ENCODE data around the gene SUOX. TPM values are rescaled to one million over a fixed set of nuclear protein-coding genes. Genes with fewer than 3 reads are reported as not detected.

SUOX gene
- total and polyA plus RNA-seq, 2 donors (not counting 1 experiment from before 2014, with no cell fraction given) = 11.1 to 11.6 TPM

- Histone ChIP-seq H3K36me3 (ENCODE audit: control insufficient read depth, insufficient read depth, low read length) (peaks cover 7% of the 10 kb centered on the region), H3K9ac (ENCODE audit: insufficient read depth, low read length) (no peak overlapping the region), H3K4me1 (ENCODE audit: control insufficient read depth, extremely low read depth, insufficient read depth, low read length) (no peaks in the 10 kb centered on the region), H3K27me3 (ENCODE audit: control insufficient read depth, insufficient read depth, low read length) (no peaks in the 10 kb centered on the region), H3K4me3 (replicated peaks in 1 of 4; ENCODE audit: control extremely low read depth in 1 of 4, insufficient read depth in 1 of 4, low read depth in 3 of 4, low read length in 4 of 4) (no peak overlapping the region), H4K20me1 (ENCODE audit: control insufficient read depth, extremely low read depth, insufficient read depth, low read length) (no peaks in the 10 kb centered on the region), H3K9me3 (ENCODE audit: control insufficient read depth, insufficient read depth, low read depth, low read length) (no peaks in the 10 kb centered on the region), H3K79me2 (ENCODE audit: control insufficient read depth, insufficient read depth, low read length) (no peaks in the 10 kb centered on the region), H3K27ac (ENCODE audit: insufficient read depth, low read length) (no peak overlapping the region), H2AFZ (ENCODE audit: low read length) (no peak overlapping the region), H3K4me2 (ENCODE audit: extremely low read depth, insufficient read depth, low read length) (no peak overlapping the region)
- TF ChIP-seq, protein P1, sequence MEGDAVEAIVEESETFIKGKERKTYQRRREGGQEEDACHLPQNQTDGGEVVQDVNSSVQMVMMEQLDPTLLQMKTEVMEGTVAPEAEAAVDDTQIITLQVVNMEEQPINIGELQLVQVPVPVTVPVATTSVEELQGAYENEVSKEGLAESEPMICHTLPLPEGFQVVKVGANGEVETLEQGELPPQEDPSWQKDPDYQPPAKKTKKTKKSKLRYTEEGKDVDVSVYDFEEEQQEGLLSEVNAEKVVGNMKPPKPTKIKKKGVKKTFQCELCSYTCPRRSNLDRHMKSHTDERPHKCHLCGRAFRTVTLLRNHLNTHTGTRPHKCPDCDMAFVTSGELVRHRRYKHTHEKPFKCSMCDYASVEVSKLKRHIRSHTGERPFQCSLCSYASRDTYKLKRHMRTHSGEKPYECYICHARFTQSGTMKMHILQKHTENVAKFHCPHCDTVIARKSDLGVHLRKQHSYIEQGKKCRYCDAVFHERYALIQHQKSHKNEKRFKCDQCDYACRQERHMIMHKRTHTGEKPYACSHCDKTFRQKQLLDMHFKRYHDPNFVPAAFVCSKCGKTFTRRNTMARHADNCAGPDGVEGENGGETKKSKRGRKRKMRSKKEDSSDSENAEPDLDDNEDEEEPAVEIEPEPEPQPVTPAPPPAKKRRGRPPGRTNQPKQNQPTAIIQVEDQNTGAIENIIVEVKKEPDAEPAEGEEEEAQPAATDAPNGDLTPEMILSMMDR (conservative IDR thresholded peaks at IDR 0.05 in 1 of 2, IDR thresholded peaks at IDR 0.05 in 1 of 2; ENCODE audit: low read depth in 1 of 2, low read length in 2 of 2) = no peak
- TF ChIP-seq EZH2 (IDR thresholded peaks at IDR 0.05; ENCODE audit: low read length, missing control alignments) = no peak
- DNase-seq (ENCODE audit: low read depth in 2 of 2) = no peak
These were observed 37.7 kb downstream of the SUOX start for GRCh38 chr12:56034586-56035332.

DNA sequence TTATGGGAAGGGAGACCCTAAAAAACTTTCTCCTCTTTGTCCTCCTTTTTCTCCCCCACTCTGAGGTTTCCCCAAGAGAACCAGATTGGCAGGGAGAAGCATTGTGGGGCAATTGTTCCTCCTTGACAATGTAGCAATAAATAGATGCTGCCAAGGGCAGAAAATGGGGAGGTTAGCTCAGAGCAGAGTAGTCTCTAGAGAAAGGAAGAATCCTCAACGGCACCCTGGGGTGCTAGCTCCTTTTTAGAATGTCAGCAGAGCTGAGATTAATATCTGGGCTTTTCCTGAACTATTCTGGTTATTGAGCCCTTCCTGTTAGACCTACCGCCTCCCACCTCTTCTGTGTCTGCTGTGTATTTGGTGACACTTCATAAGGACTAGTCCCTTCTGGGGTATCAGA lies 40.1 kb downstream of the SUOX start:
- no peak for DNase-seq (ENCODE audit: low read depth in 2 of 2)
- Histone ChIP-seq H3K79me2 (ENCODE audit: control insufficient read depth, insufficient read depth, low read length) (peaks cover 3% of the 10 kb centered on the region), H3K27ac (ENCODE audit: insufficient read depth, low read length) (no peak overlapping the region), H2AFZ (ENCODE audit: low read length) (no peak overlapping the region), H4K20me1 (ENCODE audit: control insufficient read depth, extremely low read depth, insufficient read depth, low read length) (no peaks in the 10 kb centered on the region), H3K4me3 (replicated peaks in 1 of 4; ENCODE audit: control extremely low read depth in 1 of 4, insufficient read depth in 1 of 4, low read depth in 3 of 4, low read length in 4 of 4) (no peak overlapping the region), H3K4me1 (ENCODE audit: control insufficient read depth, extremely low read depth, insufficient read depth, low read length) (no peaks in the 10 kb centered on the region), H3K36me3 (ENCODE audit: control insufficient read depth, insufficient read depth, low read length) (peaks cover 7% of the 10 kb centered on the region), H3K9ac (ENCODE audit: insufficient read depth, low read length) (no peak overlapping the region), H3K4me2 (ENCODE audit: extremely low read depth, insufficient read depth, low read length) (no peak overlapping the region), H3K27me3 (ENCODE audit: control insufficient read depth, insufficient read depth, low read length) (no peaks in the 10 kb centered on the region), H3K9me3 (ENCODE audit: control insufficient read depth, insufficient read depth, low read depth, low read length) (no peaks in the 10 kb centered on the region)
- no peak for TF ChIP-seq EZH2 (IDR thresholded peaks at IDR 0.05; ENCODE audit: low read length, missing control alignments)
- TF ChIP-seq, protein P1 (conservative IDR thresholded peaks at IDR 0.05 in 1 of 2, IDR thresholded peaks at IDR 0.05 in 1 of 2; ENCODE audit: low read depth in 1 of 2, low read length in 2 of 2) = no peak

DNA sequence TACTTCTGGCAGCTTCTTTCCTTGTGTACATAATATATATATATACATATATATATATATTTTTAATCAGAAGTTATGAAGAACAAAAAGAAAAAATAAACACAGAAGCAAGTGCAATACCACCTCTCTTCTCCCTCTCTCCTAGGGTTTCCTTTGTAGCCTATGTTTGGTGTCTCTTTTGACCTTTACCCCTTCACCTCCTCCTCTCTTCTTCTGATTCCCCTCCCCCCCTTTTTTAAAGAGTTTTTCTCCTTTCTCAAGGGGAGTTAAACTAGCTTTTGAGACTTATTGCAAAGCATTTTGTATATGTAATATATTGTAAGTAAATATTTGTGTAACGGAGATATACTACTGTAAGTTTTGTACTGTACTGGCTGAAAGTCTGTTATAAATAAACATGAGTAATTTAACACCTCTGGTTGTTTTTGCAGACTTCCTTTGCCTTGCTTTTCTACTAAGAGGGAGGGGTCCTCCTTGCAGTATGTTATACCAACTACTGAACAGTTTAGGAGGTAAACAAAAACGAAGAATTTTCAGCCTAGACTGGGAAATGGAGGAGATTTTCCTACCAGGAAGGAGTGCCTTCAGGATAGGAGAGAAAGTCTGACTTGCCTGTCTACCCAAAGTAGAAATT lies 41.1 kb downstream of the SUOX start:
- no peaks in the 10 kb centered on the region for H3K9me3 ChIP-seq (ENCODE audit: control insufficient read depth, insufficient read depth, low read depth, low read length)
- H3K27ac ChIP-seq (ENCODE audit: insufficient read depth, low read length) = no peak overlapping the region
- H2AFZ ChIP-seq (ENCODE audit: low read length) = no peak overlapping the region
- no peak overlapping the region for H3K9ac ChIP-seq (ENCODE audit: insufficient read depth, low read length)
- no peaks in the 10 kb centered on the region for H4K20me1 ChIP-seq (ENCODE audit: control insufficient read depth, extremely low read depth, insufficient read depth, low read length)
- H3K4me2 ChIP-seq (ENCODE audit: extremely low read depth, insufficient read depth, low read length) = no peak overlapping the region
- DNase-seq (ENCODE audit: low read depth in 2 of 2) = no peak
- H3K27me3 ChIP-seq (ENCODE audit: control insufficient read depth, insufficient read depth, low read length) = no peaks in the 10 kb centered on the region
- peaks cover 2% of the 10 kb centered on the region for H3K36me3 ChIP-seq (ENCODE audit: control insufficient read depth, insufficient read depth, low read length)
- peaks cover 3% of the 10 kb centered on the region for H3K4me1 ChIP-seq (ENCODE audit: control insufficient read depth, extremely low read depth, insufficient read depth, low read length)
- peaks cover 13% of the 10 kb centered on the region for H3K79me2 ChIP-seq (ENCODE audit: control insufficient read depth, insufficient read depth, low read length)
- no peak overlapping the region for H3K4me3 ChIP-seq (replicated peaks in 1 of 4; ENCODE audit: control extremely low read depth in 1 of 4, insufficient read depth in 1 of 4, low read depth in 3 of 4, low read length in 4 of 4)
- TF ChIP-seq, protein P1 (conservative IDR thresholded peaks at IDR 0.05 in 1 of 2, IDR thresholded peaks at IDR 0.05 in 1 of 2; ENCODE audit: low read depth in 1 of 2, low read length in 2 of 2) = no peak
- no peak for TF ChIP-seq EZH2 (IDR thresholded peaks at IDR 0.05; ENCODE audit: low read length, missing control alignments)
